OCI-LY1 (cell line): Measurements from ENCODE around the gene TBC1D3I.
"Not testable (repeated sequence)": the region's sequence is repeated elsewhere in the genome, so short reads cannot be mapped to it uniquely, and the experiment has no call there.

Source experiments
- EZH2 ChIP-seq: fragments of 200-600 bp; sonication (generic), shearing (Covaris generic); IDR thresholded peaks from 2 replicates; pipeline ENCODE4 v1.8.0; 2017; ENCODE audit warnings: borderline replicate concordance, mixed run types, mild to moderate bottlenecking, antibody characterized with exemption, low read length, moderate library complexity, mixed read lengths
- TF ChIP-seq, protein P1 (sequence below): fragments of 200-600 bp; sonication (generic), shearing (Covaris generic); IDR thresholded peaks from 2 replicates; pipeline ENCODE4 v1.5.1; 2017; ENCODE audit warnings: mild to moderate bottlenecking, antibody characterized with exemption, low read length, moderate library complexity, mixed read lengths

DNA sequence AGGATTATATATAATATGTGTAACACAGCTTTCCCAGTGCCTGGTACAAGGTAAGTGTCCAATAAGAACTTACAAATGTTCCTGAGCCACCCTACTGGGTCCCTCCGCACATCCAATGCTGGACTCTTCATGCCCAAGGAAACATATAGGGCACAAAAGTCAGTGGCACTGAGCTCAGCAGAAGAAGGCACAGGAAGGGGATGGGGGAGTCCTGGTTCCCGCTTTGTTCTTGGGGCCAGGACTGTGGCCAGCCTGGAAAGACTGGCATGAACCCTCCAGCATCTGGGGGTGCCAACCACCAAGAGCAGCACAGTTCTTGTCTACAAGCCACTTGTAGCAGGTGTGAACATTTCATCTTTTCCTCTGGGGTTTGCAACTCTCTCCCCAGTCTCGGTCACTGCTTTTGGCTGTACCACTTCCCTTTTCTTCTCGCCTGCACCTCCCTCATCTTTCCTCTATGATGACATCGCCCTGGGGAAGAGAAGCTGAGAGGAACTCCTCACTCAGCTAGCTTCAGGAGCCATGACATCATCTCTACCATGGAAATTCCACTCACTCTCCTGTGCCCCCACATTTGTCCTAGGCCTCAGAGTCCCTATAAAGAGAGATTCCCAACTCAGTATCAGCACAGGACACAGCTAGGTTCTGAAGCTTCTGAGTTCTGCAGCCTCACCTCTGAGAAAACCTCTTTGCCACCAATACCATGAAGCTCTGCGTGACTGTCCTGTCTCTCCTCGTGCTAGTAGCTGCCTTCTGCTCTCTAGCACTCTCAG lies 53.7 kb downstream of the TBC1D3I start, which contains the start of gene CCL4L2:
- TF ChIP-seq, protein P1, sequence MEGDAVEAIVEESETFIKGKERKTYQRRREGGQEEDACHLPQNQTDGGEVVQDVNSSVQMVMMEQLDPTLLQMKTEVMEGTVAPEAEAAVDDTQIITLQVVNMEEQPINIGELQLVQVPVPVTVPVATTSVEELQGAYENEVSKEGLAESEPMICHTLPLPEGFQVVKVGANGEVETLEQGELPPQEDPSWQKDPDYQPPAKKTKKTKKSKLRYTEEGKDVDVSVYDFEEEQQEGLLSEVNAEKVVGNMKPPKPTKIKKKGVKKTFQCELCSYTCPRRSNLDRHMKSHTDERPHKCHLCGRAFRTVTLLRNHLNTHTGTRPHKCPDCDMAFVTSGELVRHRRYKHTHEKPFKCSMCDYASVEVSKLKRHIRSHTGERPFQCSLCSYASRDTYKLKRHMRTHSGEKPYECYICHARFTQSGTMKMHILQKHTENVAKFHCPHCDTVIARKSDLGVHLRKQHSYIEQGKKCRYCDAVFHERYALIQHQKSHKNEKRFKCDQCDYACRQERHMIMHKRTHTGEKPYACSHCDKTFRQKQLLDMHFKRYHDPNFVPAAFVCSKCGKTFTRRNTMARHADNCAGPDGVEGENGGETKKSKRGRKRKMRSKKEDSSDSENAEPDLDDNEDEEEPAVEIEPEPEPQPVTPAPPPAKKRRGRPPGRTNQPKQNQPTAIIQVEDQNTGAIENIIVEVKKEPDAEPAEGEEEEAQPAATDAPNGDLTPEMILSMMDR = not testable (repeated sequence)
- not testable (repeated sequence) for TF ChIP-seq EZH2
